GM21786 (cell line): ENCODE results near the gene TSPAN32.
"Not testable (repeated sequence)": the region's sequence is repeated elsewhere in the genome, so short reads cannot be mapped to it uniquely, and the experiment has no call there.

Experiments
- ATAC-seq: cut with Tn5 transposase; IDR thresholded peaks from one replicate; pipeline ENCODE4 v1.9.1; 2021; ENCODE audit not compliant: unreplicated experiment

Gene TSPAN32

GRCh38 chr11:2280208-2280607, 21.6 kb upstream of the TSPAN32 start:
- no peak for ATAC-seq

DNA sequence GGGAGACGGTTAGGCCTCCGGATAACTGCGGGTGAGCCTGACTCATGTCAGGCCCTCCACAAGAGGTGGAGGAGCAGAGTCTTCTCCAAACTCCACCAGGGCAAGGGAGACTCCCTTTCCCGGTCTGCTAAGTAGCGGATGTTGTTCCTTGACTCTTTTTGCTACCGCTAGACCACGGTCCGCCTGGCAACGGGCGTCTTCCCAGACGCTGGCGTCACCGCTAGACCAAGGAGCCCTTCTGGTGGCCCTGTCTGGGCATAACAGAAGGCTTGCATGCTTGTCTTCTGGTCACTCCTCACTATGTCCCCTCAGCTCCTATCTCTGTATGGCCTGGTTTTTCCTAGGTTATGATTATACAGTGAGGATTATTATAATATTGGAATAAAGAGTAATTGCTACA, 15.5 kb upstream of the TSPAN32 start:
- not testable (repeated sequence) for ATAC-seq

- no peak for ATAC-seq
Observed at GRCh38 chr11:2287091-2287490, 14.7 kb upstream of the TSPAN32 start.

DNA sequence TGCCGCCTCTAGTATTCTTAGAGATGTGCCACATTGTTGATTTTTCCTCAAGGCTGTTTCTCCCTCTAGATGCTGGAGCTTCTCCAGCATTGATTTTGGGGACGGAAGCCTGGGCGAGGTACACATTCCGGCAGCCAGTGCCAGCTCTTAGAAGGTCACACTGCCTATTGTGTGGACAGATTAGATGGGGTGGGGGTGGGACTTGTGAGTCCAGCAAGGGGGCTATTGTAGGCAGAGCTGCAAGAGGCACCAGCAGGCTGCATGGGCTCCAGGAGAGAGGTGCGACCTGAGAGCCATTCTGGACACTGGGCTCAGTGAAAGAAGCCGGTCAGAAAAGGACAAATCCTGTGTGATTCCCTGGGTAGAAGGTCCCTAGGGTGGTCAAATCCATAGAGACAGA, 12.5 kb upstream of the TSPAN32 start:
- no peak for ATAC-seq

DNA sequence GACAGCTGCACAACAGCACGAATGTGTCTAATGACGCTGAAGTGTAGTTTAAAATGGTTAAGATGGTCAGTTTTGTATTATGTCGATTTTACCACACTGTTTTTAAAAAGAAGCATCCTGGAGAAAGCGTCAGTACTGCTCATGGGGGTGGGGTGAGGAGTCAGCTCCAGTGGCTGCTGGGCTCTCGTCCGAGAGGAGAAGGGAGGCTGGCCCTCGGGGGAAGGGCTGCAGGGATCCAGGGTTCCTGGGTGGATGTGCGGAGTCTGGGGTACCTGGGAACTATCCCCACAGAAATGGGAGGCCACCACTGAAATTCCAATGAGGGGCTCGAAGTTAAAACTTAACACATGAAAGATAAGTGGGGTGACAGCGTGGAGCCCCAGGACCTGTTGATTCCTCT, 12.0 kb upstream of the TSPAN32 start:
- ATAC-seq = no peak

DNA sequence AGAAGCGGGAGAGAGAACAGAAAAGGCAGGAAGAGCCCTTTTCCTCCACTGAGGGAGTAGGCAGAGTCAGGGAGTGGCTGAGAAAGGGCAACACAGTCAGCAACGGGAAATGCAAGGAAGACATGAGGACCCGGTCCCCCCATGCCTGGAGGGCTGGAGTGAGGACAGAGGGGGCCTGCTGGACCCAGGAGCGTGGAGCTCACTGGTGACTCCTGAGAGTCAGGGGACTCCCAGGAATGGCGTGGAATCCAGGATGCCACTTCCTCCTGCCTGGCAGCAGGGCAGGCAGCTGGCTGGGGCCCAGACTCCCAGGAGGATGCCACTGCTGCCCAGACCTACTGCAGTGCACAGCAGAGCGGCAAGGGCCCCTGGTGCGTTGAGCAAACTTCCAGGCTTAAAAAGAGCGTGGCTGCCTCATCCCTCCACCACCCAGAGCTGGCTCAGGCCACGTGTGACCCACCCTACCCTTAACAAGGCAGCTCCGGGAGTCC, 11.4 kb upstream of the TSPAN32 start:
- ATAC-seq = no peak

DNA sequence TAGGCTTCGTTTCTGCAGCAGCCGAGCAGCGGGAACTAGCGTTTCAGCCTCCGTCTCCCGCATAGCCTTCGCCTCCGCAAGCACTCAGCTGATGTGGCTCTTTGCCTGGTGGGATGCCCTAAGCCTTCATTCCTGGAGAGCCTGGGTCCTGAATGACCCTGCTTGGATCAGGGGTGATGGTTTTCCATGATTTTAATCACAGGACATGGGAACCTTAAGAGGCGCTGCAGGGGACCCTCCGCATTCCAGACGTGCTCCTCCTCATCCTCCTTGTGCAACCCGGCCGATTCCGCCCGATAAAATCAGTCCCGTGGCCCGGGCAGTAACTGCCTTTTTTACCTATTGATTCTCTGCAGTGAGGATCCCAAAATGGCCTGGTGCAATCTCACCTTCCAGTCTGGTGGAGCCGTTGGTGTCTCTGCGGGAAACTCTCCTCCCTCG, 8.3 kb upstream of the TSPAN32 start:
- ATAC-seq = no peak

GRCh38 chr11:2293984-2294925, 7.6 kb upstream of the TSPAN32 start:
- ATAC-seq = no peak

DNA sequence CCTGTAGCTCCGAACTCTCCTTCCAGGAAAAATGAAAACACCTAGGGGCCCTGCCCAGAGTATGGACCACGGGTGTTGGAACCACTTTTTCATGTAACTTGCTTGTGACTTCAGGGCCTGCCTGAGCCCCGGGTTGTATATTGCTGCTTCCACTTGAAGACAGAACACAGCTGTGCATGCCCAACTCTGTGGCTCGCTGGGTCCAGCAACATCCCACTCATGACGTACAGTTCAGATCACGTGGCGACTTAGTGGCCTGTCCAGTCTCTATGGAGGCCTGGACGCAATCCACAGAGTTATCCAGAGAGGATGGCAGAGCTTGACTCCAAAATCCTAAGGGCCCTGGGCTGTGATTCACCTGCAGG, 6.9 kb upstream of the TSPAN32 start:
- ATAC-seq = no peak

DNA sequence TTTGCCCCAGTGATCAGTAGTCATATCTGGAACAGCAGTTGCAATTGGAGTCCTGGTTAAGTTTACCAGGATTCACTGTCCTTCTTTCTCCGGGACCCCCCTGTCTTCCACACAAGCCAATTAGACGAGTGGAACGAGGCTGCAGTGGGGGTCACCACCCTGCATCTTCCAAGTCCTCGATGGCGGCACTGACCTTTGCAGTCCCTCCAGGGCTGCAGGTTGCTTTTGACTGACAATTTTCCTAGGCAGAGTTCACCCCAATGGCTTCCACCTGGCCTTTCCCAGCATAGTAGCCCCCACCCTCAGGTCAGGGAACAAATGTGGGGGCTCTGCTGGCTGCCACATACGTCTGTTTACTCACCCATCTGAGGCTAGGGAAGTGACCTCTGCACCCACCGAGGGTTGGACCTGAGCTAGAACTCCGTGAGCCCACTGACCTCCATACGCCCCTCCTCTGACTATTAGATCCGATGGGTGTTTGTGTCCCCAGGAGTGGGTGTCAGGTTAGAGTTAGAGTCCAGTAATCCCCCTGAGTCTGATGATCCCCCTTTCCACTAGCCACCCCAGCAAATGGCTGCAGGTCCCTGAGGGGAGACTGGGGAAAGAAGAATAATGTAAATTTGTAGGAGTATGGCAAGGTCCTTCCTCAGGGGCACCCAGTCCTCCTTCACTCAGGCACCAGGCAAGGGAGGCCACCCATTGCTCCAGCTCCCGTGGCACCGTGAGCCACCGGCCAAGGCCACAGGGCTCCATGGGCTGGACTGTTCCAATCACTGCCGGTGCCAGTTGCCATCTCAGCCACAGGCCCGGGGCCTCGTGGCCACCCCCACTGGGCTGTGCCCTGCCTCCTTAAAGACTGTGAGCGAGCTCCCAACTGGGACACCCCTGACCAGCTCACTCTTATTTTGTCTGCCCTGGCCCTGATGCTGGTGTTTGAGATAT, 5.6 kb upstream of the TSPAN32 start:
- ATAC-seq = no peak

DNA sequence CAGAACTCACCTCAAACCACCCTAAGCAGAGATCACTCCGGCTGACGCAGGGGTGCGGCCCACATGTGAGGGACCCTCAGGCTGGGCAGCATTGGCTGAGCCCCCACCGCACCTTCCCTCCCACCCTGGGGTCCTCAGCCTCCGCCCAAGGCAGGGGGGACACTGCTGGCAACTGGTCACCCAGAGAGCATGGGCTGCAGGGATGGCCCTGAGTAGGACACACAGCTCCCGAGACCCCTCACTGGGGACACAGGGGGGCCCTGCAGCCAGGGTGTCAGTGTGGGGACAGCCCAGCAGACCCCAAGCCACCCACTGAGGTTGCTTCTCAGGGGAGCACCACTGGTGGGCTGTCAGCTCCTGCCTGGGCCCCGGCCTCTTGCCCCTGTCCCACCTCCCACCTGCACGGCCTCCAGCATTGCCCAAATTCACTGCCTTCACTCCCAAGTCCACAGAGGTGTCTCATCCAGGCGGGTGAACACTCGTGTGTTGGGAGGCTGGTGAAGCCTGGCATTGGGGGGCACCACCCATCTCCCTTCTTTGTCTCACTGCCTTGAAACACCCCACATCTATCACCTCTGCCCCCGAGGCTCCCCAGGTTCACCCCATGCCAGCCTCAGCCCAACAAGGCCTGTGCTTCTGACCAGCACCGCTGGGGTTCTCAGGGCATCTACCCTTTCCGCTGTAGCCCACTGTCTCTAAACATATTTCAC, 4.7 kb upstream of the TSPAN32 start:
- ATAC-seq = no peak

DNA sequence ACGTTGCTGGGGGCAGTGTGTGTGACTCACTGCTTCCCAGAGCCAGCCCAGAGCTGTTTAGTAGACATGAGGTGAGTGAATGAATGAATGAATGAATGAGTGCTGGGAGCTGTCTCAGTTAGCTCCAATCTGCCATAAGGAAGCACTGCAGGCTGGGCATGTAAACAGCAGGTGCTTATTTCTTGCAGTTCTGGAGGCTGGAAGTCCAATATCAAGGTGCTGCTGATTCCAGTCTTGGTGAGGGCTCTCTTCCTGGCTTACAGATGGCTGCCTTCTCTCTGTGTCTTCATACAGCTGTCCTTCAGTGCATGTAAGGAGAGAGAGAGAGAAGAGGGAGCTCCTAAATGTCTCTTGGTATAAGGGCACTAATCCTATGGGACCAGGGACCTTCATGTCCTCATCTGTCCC, 4.2 kb upstream of the TSPAN32 start:
- ATAC-seq = no peak

DNA sequence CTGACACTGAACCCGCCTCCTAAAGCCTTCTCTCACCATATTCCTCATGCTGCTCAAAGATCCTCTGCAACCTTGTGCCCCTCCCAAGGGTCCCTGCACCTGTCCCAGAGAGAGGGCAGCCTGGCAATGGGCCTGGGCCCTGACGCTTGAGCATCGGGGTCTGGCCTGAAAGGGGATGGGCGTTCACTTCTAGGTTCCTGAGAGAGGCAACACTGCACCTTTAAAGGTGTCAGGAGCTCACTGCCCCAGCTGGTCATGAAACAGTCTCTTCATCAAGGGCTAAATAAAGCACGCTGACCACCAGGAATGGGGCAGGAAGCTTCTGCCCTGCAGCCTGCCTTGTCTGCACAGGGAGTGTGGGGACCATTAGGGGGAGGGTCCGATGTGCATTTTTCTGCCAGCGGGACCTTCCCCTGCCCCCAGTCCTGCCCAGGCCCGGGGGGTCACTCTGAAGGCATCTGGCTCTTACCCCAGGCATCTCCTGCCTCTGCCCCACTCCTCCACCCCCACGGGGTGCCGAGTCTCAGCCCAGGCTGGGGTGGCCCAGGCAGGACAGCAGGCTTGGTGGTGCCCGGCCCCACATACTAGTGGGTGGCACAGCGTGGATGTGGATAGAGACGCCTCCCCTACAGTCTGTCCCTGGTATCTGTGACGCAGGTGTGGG, 3.5 kb upstream of the TSPAN32 start:
- ATAC-seq = no peak

DNA sequence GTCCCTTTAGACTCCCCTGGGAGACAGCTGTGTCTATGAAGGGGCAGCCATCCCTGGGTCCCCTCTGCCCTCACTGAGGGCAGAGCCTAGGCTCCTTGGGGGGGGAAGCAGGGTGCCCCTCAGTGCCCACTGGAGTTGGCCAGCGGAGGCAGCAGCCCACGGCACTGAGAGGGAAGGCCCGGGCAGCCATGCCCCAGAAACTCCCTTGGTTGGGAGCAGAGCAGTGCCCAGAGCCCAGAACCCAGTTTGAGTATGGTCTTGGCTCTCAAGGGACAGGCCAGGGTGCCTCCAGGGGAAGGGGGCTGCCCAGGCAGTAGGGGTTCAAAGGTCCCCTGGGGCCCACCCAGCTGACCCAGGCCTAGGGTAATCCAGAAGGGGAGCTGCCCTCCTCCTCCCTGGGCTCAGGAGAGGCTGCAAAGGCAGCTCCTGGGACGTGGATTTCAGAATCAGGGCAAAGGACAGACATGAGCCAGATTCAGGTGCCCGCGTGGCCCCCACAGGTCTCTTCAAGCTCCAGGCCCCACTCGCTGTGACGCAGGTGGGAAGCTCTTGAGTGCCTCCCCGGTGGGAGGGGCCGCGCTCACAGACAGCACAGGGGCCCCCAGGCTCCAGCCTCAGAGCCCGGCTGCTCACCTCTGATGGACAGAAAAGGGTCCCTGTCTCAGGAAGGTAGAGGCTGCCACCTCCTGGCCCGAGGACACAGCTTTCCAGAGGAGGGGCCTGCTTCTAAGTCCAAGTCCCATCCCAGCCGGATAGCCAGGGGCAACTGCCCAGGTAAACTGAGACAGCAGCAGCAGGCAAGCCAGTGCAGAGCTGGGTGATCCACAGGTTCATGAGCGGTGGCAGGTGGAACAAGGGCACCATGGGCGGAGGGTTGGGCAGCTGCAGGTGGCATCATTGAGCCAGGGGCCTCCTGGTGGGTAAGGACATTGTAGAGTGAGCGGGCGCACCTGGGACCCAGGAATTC, 2.7 kb upstream of the TSPAN32 start:
- no peak for ATAC-seq

DNA sequence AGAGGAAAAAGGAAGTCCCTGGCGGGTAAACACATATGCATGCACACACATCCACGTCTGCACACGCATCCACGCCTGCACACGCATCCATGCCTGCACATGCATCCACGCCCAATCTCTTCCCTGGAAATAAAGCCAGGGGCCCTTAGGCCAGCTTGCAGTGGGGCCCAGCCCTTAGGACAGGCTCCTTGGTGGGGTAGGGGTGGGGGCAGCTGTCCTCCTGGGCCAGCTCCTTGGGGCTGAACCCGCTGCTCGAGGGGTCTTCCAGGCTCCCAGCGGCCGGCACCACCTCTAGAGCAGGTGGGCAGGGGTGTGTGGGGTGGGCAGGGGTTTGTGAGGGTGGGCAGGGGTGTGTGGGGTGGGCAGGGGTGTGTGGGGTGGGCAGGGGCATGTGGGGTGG, 2.0 kb upstream of the TSPAN32 start:
- no peak for ATAC-seq

GRCh38 chr11:2300290-2300935, 1.4 kb upstream of the TSPAN32 start:
- ATAC-seq = no peak

DNA sequence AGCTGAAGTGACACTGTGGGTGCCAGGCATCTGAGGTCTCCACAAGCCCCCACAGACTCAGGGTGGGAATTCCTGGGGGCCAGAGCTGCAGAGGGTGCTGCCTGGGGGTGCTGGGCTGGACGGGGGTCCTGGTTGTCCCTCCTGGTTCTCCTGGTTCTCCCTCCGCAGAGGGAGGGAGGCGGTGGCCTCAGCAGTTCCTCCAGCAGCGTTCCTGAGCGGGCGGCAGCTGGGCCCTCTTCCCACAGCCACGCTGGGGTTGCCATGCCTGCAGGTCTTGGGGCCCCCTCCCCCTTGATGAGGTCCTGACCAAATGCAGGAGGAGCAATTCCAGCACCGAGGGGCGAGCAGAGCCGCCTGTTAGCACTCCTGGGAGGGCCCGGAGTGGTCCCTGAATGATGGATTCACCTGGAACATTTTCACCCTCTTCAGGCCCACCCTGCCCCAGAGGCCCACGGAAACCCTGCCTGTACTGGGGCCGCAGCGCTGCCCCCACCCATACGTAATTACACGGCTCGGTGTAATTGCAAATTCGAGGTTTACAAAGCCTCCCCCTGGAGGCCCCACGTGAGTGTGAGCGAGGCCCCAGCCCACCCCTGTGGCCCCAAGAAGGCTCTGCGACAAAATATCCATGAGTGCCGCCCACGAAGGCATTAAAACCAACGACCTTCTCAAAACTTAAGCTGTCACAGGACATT, 730 bp upstream of the TSPAN32 start:
- ATAC-seq = no peak

DNA sequence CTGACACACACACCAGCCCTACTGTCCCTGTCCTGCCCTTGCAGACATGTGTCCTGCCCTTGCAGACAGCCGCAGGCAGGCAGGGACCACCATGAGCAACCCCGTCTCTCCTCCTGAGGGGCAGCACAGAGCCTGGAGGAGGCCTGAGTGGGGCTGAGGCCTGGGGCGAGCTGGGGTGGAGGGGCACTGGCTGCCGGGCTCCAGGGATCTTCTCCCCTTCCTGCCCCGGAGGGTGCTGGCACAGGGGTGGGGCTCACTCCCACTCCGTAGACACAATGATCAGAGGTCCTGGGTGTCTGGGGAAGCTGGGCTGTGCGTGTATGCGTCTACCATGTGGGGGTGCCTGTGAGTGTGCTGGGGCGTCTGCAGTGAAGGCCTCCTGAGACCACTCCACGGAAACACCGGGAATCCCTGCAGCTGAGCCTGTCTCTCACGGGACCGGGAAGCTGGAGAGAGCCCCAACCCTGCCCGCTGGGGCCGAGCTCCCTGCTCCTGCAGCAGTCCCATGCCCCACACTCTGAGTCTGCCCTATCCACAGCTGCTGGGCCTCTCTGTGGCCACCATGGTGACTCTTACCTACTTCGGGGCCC, 588 bp downstream of the TSPAN32 start:
- ATAC-seq = no peak
